GM23248 (cell line): ENCODE measurements around the gene C18orf63. TPM values are rescaled to one million over a fixed set of nuclear protein-coding genes. Genes with fewer than 3 reads are reported as not detected.

Experiments used
- DNase-seq: peaks from one replicate; pipeline ENCODE4 v3.0.0-alpha.2; 2015
- H2AFZ ChIP-seq: fragments of 200-600 bp; sonication (generic); 2 replicates; pipeline ENCODE4 v1.6.1; 2016; ENCODE audit warnings: antibody characterized with exemption
- H3F3A ChIP-seq: fragments of 200-600 bp; sonication (generic); 2 replicates; pipeline ENCODE4 v1.6.1; 2016; ENCODE audit warnings: mild to moderate bottlenecking, antibody characterized with exemption, mixed run types; ENCODE audit not compliant: insufficient read depth
- H3K27ac ChIP-seq: fragments of 200-600 bp; sonication (generic); 2 replicates; pipeline ENCODE4 v1.5.1; 2016; ENCODE audit warnings: mild to moderate bottlenecking
- H3K27me3 ChIP-seq: fragments of 200-600 bp; sonication (generic); replicated peaks from 2 replicates; pipeline ENCODE4 v1.6.1; 2016; ENCODE audit warnings: mild to moderate bottlenecking; ENCODE audit not compliant: insufficient read depth
- H3K36me3 ChIP-seq: fragments of 200-600 bp; sonication (generic); 2 replicates; pipeline ENCODE4 v1.6.1; 2016; ENCODE audit warnings: low read depth, mild to moderate bottlenecking
- H3K4me1 ChIP-seq: fragments of 200-600 bp; sonication (generic); 2 replicates; pipeline ENCODE4 v1.6.1; 2016; ENCODE audit warnings: mild to moderate bottlenecking; ENCODE audit not compliant: insufficient read depth
- H3K4me2 ChIP-seq: fragments of 200-600 bp; sonication (generic); one replicate; pipeline ENCODE4 v1.6.1; 2016; ENCODE audit warnings: mild to moderate bottlenecking; ENCODE audit not compliant: unreplicated experiment
- H3K4me3 ChIP-seq: fragments of 200-600 bp; sonication (generic); 2 replicates; pipeline ENCODE4 v1.5.1; 2016; ENCODE audit warnings: mild to moderate bottlenecking
- H3K79me2 ChIP-seq: fragments of 200-600 bp; sonication (generic); 2 replicates; pipeline ENCODE4 v1.6.1; 2016; ENCODE audit warnings: mild to moderate bottlenecking; ENCODE audit not compliant: insufficient read depth
- H3K9ac ChIP-seq: fragments of 200-600 bp; sonication (generic); 2 replicates; pipeline ENCODE4 v1.6.1; 2016; ENCODE audit warnings: mild to moderate bottlenecking
- H3K9me2 ChIP-seq: fragments of 200-600 bp; sonication (generic); 2 replicates; pipeline ENCODE4 v1.6.1; 2016; ENCODE audit warnings: mixed run types, mild to moderate bottlenecking, moderate library complexity; ENCODE audit not compliant: insufficient read depth
- H3K9me3 ChIP-seq: fragments of 200-600 bp; sonication (generic); one replicate; pipeline ENCODE4 v1.6.1; 2017; ENCODE audit warnings: low read depth
- H4K20me1 ChIP-seq: fragments of 200-600 bp; sonication (generic); 2 replicates; pipeline ENCODE4 v1.6.0; 2016; ENCODE audit not compliant: insufficient read depth
- EZH2 ChIP-seq: fragments of 200-600 bp; sonication (generic); IDR thresholded peaks from 2 replicates; pipeline ENCODE4 v1.6.1; 2018; ENCODE audit warnings: antibody characterized with exemption, mild to moderate bottlenecking; ENCODE audit not compliant: insufficient read depth, poor library complexity, severe bottlenecking
- EZH2phosphoT487 ChIP-seq: fragments of 200-600 bp; sonication (generic); IDR thresholded peaks from 2 replicates; pipeline ENCODE4 v1.6.1; 2018; ENCODE audit warnings: antibody characterized with exemption, moderate library complexity, mild to moderate bottlenecking, low read depth; ENCODE audit not compliant: insufficient read depth
- WGBS, 2 experiments: methylation state at CpG; one replicate each; pipeline ENCODE4 v1.1.6; 2015 to 2017; ENCODE audit warnings: low lambda C conversion rate in 2 of 2, low coverage in 1 of 2; ENCODE audit errors: missing lambda C conversion rate in 2 of 2; 5-methylcytosine and 5-hydroxymethylcytosine counted together
- in situ Hi-C: fragments of 300-500 bp; cut with MboI; formaldehyde crosslinking; loops from 2 replicates; pipeline ENCODE4 v1.15.0; 2020
- polyA plus RNA-seq: library from polyadenylated mRNA; unstranded; fragments of >200 nt; fragmentation: Nextera tagmentation; extraction: Ambion mirVana; gene quantifications from 2 replicates; pipeline ENCODE4 v1.2.1, GENCODE V29; 2016
- total RNA-seq: library from RNA; depleted of rRNA; stranded (reverse); fragments of >200 nt; shearing (Covaris generic); gene quantifications from 2 replicates; pipeline ENCODE4 v1.2.3, GENCODE V29; 2014

C18orf63 gene
- total and polyA plus RNA-seq, 2 experiments from 2014 or later: not detected

- H2AFZ ChIP-seq: no peak overlapping the region
- no peaks in the 10 kb centered on the region for H4K20me1 ChIP-seq
- H3K9ac ChIP-seq: no peak overlapping the region
- TF ChIP-seq EZH2phosphoT487 (no peak), EZH2 (no peak)
- in situ Hi-C loops: no loop called here
- H3K9me3 ChIP-seq: no peaks in the 10 kb centered on the region
- no peaks in the 10 kb centered on the region for H3K27me3 ChIP-seq
- no peak for DNase-seq
- 0 out of 2 replicates have a peak, but pooled peaks cover 3% of the 10 kb centered on the region for H3K4me1 ChIP-seq
- H3K4me2 ChIP-seq: no peak overlapping the region
- H3F3A ChIP-seq: no peaks in the 10 kb centered on the region
- H3K36me3 ChIP-seq: no peaks in the 10 kb centered on the region
- H3K27ac ChIP-seq: no peak overlapping the region
- 61 to 74% methylated on average over 4 of the region's 4 CpGs for WGBS, 2 experiments
- H3K9me2 ChIP-seq: no peaks in the 10 kb centered on the region
- H3K79me2 ChIP-seq: peaks cover 4% of the 10 kb centered on the region; the same call in 1 of the 2 replicates
- no peak overlapping the region for H3K4me3 ChIP-seq
Measured at GRCh38 chr18:74281011-74281979, 34.3 kb upstream of the C18orf63 start.

- Histone ChIP-seq H3K27ac (no peak overlapping the region), H3K79me2 (peaks cover 4% of the 10 kb centered on the region; the same call in 1 of the 2 replicates), H3K27me3 (no peaks in the 10 kb centered on the region), H3F3A (no peaks in the 10 kb centered on the region), H3K9me2 (no peaks in the 10 kb centered on the region), H3K9me3 (no peaks in the 10 kb centered on the region), H2AFZ (no peak overlapping the region), H3K9ac (no peak overlapping the region), H3K4me2 (no peak overlapping the region), H3K4me1 (0 out of 2 replicates have a peak, but pooled peaks cover 3% of the 10 kb centered on the region), H3K4me3 (no peak overlapping the region), H3K36me3 (no peaks in the 10 kb centered on the region), H4K20me1 (no peaks in the 10 kb centered on the region)
- TF ChIP-seq EZH2phosphoT487: no peak
- no peak for TF ChIP-seq EZH2
- peak; percentile 48 for DNase-seq
- in situ Hi-C loops: no loop called here
- WGBS, 2 experiments: 70 to 76% methylated on average over 12 of the region's 12 CpGs
Measured at GRCh38 chr18:74281980-74282754, 33.5 kb upstream of the C18orf63 start.

- no peak overlapping the region for H3K4me2 ChIP-seq
- 0 out of 2 replicates have a peak, but pooled peaks cover 3% of the 10 kb centered on the region for H3F3A ChIP-seq
- no peaks in the 10 kb centered on the region for H4K20me1 ChIP-seq
- in situ Hi-C loops: no loop called here
- WGBS, 2 experiments: 47 to 56% methylated on average over 10 of the region's 10 CpGs
- no peak overlapping the region for H3K27ac ChIP-seq
- H3K79me2 ChIP-seq: peaks cover 4% of the 10 kb centered on the region; the same call in 1 of the 2 replicates
- no peaks in the 10 kb centered on the region for H3K36me3 ChIP-seq
- no peak overlapping the region for H3K4me3 ChIP-seq
- H3K9me2 ChIP-seq: no peaks in the 10 kb centered on the region
- no peak overlapping the region for H3K9ac ChIP-seq
- H3K4me1 ChIP-seq: 0 out of 2 replicates have a peak, but pooled peaks cover 3% of the 10 kb centered on the region
- DNase-seq: no peak
- no peak overlapping the region for H2AFZ ChIP-seq
- H3K9me3 ChIP-seq: no peaks in the 10 kb centered on the region
- no peaks in the 10 kb centered on the region for H3K27me3 ChIP-seq
- TF ChIP-seq EZH2: no peak
Measured at GRCh38 chr18:74282755-74283554, 32.7 kb upstream of the C18orf63 start.

- H3F3A ChIP-seq: peaks cover 10% of the 10 kb centered on the region; the same call in 1 of the 2 replicates
- peaks cover 7% of the 10 kb centered on the region for H3K4me1 ChIP-seq
- WGBS, 2 experiments: 76 to 81% methylated on average over 10 of the region's 10 CpGs
- no peak overlapping the region for H3K4me2 ChIP-seq
- H3K9me2 ChIP-seq: no peaks in the 10 kb centered on the region
- H4K20me1 ChIP-seq: no peaks in the 10 kb centered on the region
- DNase-seq: no peak
- no peaks in the 10 kb centered on the region for H3K36me3 ChIP-seq
- H3K4me3 ChIP-seq: no peak overlapping the region
- H3K9me3 ChIP-seq: no peaks in the 10 kb centered on the region
- H2AFZ ChIP-seq: no peak overlapping the region
- H3K79me2 ChIP-seq: peaks cover 4% of the 10 kb centered on the region; the same call in 1 of the 2 replicates
- no peak overlapping the region for H3K27ac ChIP-seq
- no peaks in the 10 kb centered on the region for H3K27me3 ChIP-seq
- no peak for TF ChIP-seq EZH2
- no peak for TF ChIP-seq EZH2phosphoT487
- in situ Hi-C loops: no loop called here
- no peak overlapping the region for H3K9ac ChIP-seq
Measured at GRCh38 chr18:74283646-74284045, 32.0 kb upstream of the C18orf63 start.
